Keratinocyte (primary cell): ENCODE measurements around the gene FBXW5. TPM values are rescaled to one million over a fixed set of nuclear protein-coding genes. Genes with fewer than 3 reads are reported as not detected.

Source experiments
- DNase-seq: peaks from one replicate; pipeline ENCODE4 v3.0.0-alpha.2; 2011; ENCODE audit warnings: low read depth, missing footprints, low spot score
- FAIRE-seq: peaks from 2 replicates; lab custom pipeline; 2011; peaks lifted over from hg19 to GRCh38; lab: Jason Lieb, UNC
- H2AFZ ChIP-seq: 2 replicates; pipeline ENCODE4 v1.6.0; 2012; ENCODE audit warnings: low read length, control low read depth, inconsistent platforms; ENCODE audit not compliant: control insufficient read depth
- H3K27ac ChIP-seq: 2 replicates; pipeline ENCODE4 v1.5.1; 2011; ENCODE audit warnings: low read length; ENCODE audit not compliant: control insufficient read depth, insufficient read depth
- H3K27me3 ChIP-seq: 3 replicates; pipeline ENCODE4 v1.6.0; 2011; ENCODE audit warnings: low read length; ENCODE audit not compliant: control insufficient read depth, insufficient read depth; ENCODE audit errors: extremely low read depth
- H3K36me3 ChIP-seq, 2 experiments: 2 replicates in 1 of 2; 3 replicates in 1 of 2; pipeline ENCODE4 v1.5.1; 2011; ENCODE audit warnings: low read length in 2 of 2, mild to moderate bottlenecking in 1 of 2; ENCODE audit not compliant: control insufficient read depth in 2 of 2, insufficient read depth in 2 of 2; ENCODE audit errors: extremely low read depth in 1 of 2
- H3K4me1 ChIP-seq: 3 replicates; pipeline ENCODE4 v1.5.1; 2011; ENCODE audit warnings: low read length; ENCODE audit not compliant: control insufficient read depth, insufficient read depth; ENCODE audit errors: extremely low read depth
- H3K4me2 ChIP-seq: 3 replicates; pipeline ENCODE4 v1.6.0; 2011; ENCODE audit warnings: low read depth, low read length; ENCODE audit not compliant: control insufficient read depth, insufficient read depth; ENCODE audit errors: extremely low read depth
- H3K4me3 ChIP-seq, 3 experiments: fragments of 200-600 bp in 1 of 3; sonication (generic) in 1 of 3; 2 replicates in 2 of 3; 3 replicates in 1 of 3; pipeline ENCODE4 v1.5.1; 2011 to 2016; ENCODE audit warnings: low read length in 3 of 3, mild to moderate bottlenecking in 3 of 3, control low read depth in 2 of 3, inconsistent platforms in 1 of 3, low read depth in 1 of 3, mixed read lengths in 1 of 3, mixed run types in 1 of 3, moderate library complexity in 1 of 3; ENCODE audit not compliant: control insufficient read depth in 2 of 3, insufficient read depth in 2 of 3; ENCODE audit errors: extremely low read depth in 1 of 3
- H3K79me2 ChIP-seq: 2 replicates; pipeline ENCODE4 v1.6.0; 2012; ENCODE audit warnings: low read length; ENCODE audit not compliant: control insufficient read depth, insufficient read depth
- H3K9ac ChIP-seq: 3 replicates; pipeline ENCODE4 v1.6.0; 2011; ENCODE audit warnings: low read length; ENCODE audit not compliant: control insufficient read depth, insufficient read depth; ENCODE audit errors: extremely low read depth
- H3K9me1 ChIP-seq: 3 replicates; pipeline ENCODE4 v1.6.0; 2011; ENCODE audit warnings: low read length; ENCODE audit not compliant: control insufficient read depth, insufficient read depth; ENCODE audit errors: extremely low read depth
- H3K9me3 ChIP-seq: 2 replicates; pipeline ENCODE4 v1.5.1; 2012; ENCODE audit warnings: low read depth, low read length; ENCODE audit not compliant: control insufficient read depth
- H4K20me1 ChIP-seq: 3 replicates; pipeline ENCODE4 v1.6.0; 2011; ENCODE audit warnings: low read length; ENCODE audit not compliant: control insufficient read depth, insufficient read depth; ENCODE audit errors: extremely low read depth
- CTCF ChIP-seq, 3 experiments: IDR thresholded peaks in 1 of 3; conservative IDR thresholded peaks in 1 of 3; optimal IDR thresholded peaks in 1 of 3; 2 replicates in 2 of 3; 3 replicates in 1 of 3; pipeline versions ENCODE3 to v1.5.1; 2011; ENCODE audit warnings: low read length in 3 of 3, mild to moderate bottlenecking in 3 of 3, moderate library complexity in 2 of 3, control low read depth in 1 of 3, inconsistent platforms in 1 of 3; ENCODE audit not compliant: insufficient read depth in 2 of 3; ENCODE audit errors: extremely low read depth in 1 of 3
- EZH2 ChIP-seq: IDR thresholded peaks from one replicate; pipeline ENCODE4 v1.6.1; 2012; ENCODE audit warnings: inconsistent platforms, mild to moderate bottlenecking, low read length, moderate library complexity
- dilution Hi-C: fragments of 300-500 bp; cut with MboI; formaldehyde crosslinking; loops from one replicate; pipeline ENCODE4 v1.7.0; 2020; ENCODE audit warnings: low sequenced_read_pairs; ENCODE audit not compliant: extremely low pct_ligation_motif_present
- polyA plus RNA-seq, 5 experiments: library from polyadenylated mRNA; depleted of rRNA in 3 of 5; stranded (reverse) in 3 of 5; stranded (forward) in 1 of 5; unstranded in 1 of 5; fragments of >200 nt; gene quantifications; 1 replicate in 1 of 5; 2 replicates in 3 of 5; 3 replicates in 1 of 5; pipeline versions ENCODE4 v1.2.1 to v1.2.3, GENCODE V29; 2011 to 2012; ENCODE audit warnings: missing spikeins in 2 of 5, low read depth in 1 of 5, low replicate concordance in 1 of 5

The FBXW5 gene
- polyA plus RNA-seq, 1 donor (not counting 4 experiments of a cell fraction or from before 2014, with no cell fraction given), result 23.0 TPM

- peaks cover 6% of the 10 kb centered on the region for H3K4me1 ChIP-seq
- H3K9ac ChIP-seq, result no peak overlapping the region
- no peak overlapping the region for H3K4me2 ChIP-seq
- H3K9me1 ChIP-seq, result no peaks in the 10 kb centered on the region
- no peaks in the 10 kb centered on the region for H3K9me3 ChIP-seq
- dilution Hi-C loops, result no loop called here
- no peaks in the 10 kb centered on the region for H3K36me3 ChIP-seq
- no peak for FAIRE-seq
- no peak for DNase-seq
- no peaks in the 10 kb centered on the region for H3K79me2 ChIP-seq
- no peak for TF ChIP-seq EZH2
- TF ChIP-seq CTCF (optimal IDR thresholded peaks at IDR 0.05 in 1 of 3, IDR thresholded peaks at IDR 0.05 in 1 of 3, conservative IDR thresholded peaks at IDR 0.05 in 1 of 3; ENCODE audit: extremely low read depth in 1 of 3, insufficient read depth in 2 of 3, low read length in 3 of 3), result no peak
- H3K4me3 ChIP-seq, result no peak overlapping the region
- no peaks in the 10 kb centered on the region for H4K20me1 ChIP-seq
- H2AFZ ChIP-seq, result no peak overlapping the region
- H3K27ac ChIP-seq, result no peak overlapping the region
- H3K27me3 ChIP-seq, result no peaks in the 10 kb centered on the region
Observed at GRCh38 chr9:136969150-136969549, 24.6 kb upstream of the FBXW5 start.

- H3K9me1 ChIP-seq, result no peaks in the 10 kb centered on the region
- H2AFZ ChIP-seq, result no peak overlapping the region
- peaks cover 8% of the 10 kb centered on the region for H3K4me1 ChIP-seq
- H3K9me3 ChIP-seq, result no peaks in the 10 kb centered on the region
- no peaks in the 10 kb centered on the region for H3K79me2 ChIP-seq
- H3K36me3 ChIP-seq, result no peaks in the 10 kb centered on the region
- no peaks in the 10 kb centered on the region for H3K27me3 ChIP-seq
- TF ChIP-seq EZH2 (no peak), CTCF (optimal IDR thresholded peaks at IDR 0.05 in 1 of 3, IDR thresholded peaks at IDR 0.05 in 1 of 3, conservative IDR thresholded peaks at IDR 0.05 in 1 of 3; ENCODE audit: extremely low read depth in 1 of 3, insufficient read depth in 2 of 3, low read length in 3 of 3) (no peak)
- no peak for FAIRE-seq
- H3K27ac ChIP-seq, result no peak overlapping the region
- no peak overlapping the region for H3K4me3 ChIP-seq
- dilution Hi-C loops, result no loop called here
- no peaks in the 10 kb centered on the region for H4K20me1 ChIP-seq
- no peak overlapping the region for H3K4me2 ChIP-seq
- no peak overlapping the region for H3K9ac ChIP-seq
- DNase-seq, result no peak
Observed at GRCh38 chr9:136968333-136969127, 24.0 kb upstream of the FBXW5 start.
